Thoracic aorta (tissue), 2 donors: Measurements from ENCODE around the gene DIO3. TPM values are rescaled to one million over a fixed set of nuclear protein-coding genes. Genes with fewer than 3 reads are reported as not detected.

ENCODE experiments used
- ATAC-seq: fragments of 150-250 bp; one replicate; pipeline ENCODE4 v1.8.0; 2017; ENCODE audit warnings: low read depth; ENCODE audit not compliant: insufficient number of reproducible peaks, low FRiP score
- DNase-seq: peaks from one replicate; pipeline ENCODE4 v3.0.0-alpha.2; 2020; ENCODE audit warnings: low spot score
- H3K27ac ChIP-seq, 2 donors: fragments of 200-600 bp; sonication (generic); 1 replicate in 1 of 2; 2 replicates in 1 of 2; pipeline ENCODE4 v1.5.1; 2016; ENCODE audit warnings: mild to moderate bottlenecking in 2 of 2, moderate library complexity in 2 of 2
- H3K27me3 ChIP-seq: fragments of 200-600 bp; sonication (generic); replicated peaks from 2 replicates; pipeline ENCODE4 v1.6.0; 2016; ENCODE audit warnings: mild to moderate bottlenecking; ENCODE audit not compliant: insufficient read depth
- H3K36me3 ChIP-seq: fragments of 200-600 bp; sonication (generic); one replicate; pipeline ENCODE4 v1.5.1; 2016
- H3K4me1 ChIP-seq, 2 donors: fragments of 200-600 bp; sonication (generic); 1 replicate in 1 of 2; 2 replicates in 1 of 2; pipeline versions ENCODE4 v1.5.1 to v1.6.0; 2016; ENCODE audit warnings: low read depth in 2 of 2, mild to moderate bottlenecking in 1 of 2; ENCODE audit not compliant: control insufficient read depth in 1 of 2
- H3K4me3 ChIP-seq: fragments of 200-600 bp; sonication (generic); 2 replicates; pipeline ENCODE4 v1.5.1; 2016; ENCODE audit warnings: mild to moderate bottlenecking
- H3K9me3 ChIP-seq: fragments of 200-600 bp; sonication (generic); 2 replicates; pipeline ENCODE4 v1.5.1; 2016
- total RNA-seq, 2 donors: library from RNA; depleted of rRNA; stranded (reverse); fragments of >200 nt; gene quantifications; one replicate each; pipeline versions ENCODE4 v1.1.0 to v1.2.3, GENCODE V29; 2016
- TF ChIP-seq, protein P1 (sequence below): fragments of 200-600 bp; sonication (generic); IDR thresholded peaks from one replicate; pipeline ENCODE4 v1.5.1; 2019; ENCODE audit warnings: antibody characterized with exemption

The DIO3 gene
- total RNA-seq, 2 donors from 2014 or later, result 0.41 to 0.78 TPM

DNA sequence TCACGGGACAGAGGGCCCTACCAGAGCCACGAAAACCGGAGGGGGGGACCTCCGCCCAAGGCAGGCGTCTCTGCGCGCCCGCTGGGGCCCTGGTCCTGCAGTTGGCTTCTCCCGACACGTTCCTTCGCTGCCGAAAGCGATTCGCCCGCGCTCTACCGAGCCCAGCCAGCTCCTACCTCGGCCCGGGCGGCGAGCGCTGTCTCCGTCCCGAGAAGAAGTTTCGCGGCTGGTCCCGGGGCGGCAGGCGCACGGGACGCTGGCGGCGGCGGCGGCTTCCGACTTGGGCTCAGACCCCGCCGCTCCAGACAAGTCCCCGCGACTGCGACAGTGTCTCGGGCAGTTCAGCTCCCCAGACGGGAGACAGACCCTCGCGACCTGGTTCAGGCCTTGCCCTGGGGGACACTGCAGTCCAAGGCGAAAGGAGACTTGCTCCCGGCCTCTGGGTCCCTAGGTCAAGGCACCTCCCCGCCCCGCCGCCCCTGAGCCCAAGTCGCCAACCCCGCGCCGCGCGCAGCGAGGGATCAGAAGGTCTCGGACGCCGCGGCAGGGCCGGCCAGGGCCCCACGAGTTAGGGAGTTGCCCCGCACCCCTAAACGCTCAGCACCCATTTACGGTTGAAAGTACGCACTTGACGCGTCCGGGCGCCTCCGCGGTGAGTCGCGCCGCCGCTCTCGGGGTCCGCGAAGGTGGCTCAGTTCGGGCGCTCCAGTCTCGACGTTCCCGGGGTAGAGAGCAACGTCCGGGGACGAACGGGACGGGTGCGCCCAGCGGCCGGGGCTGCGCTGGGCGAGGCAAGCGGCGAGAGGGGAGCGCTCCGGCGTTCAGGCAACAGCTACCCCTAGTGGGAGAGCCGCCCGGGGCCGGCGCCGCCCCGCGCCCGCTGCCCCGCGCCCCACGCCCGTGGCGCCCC lies 1.4 kb upstream of the DIO3 start:
- Histone ChIP-seq H3K27ac (no peak overlapping the region), H3K4me3 (peak overlapping the region; percentile 57), H3K36me3 (no peaks in the 10 kb centered on the region), H3K4me1 (no peaks in the 10 kb centered on the region), H3K9me3 (peaks cover 8% of the 10 kb centered on the region), H3K27me3 (no peaks in the 10 kb centered on the region)
- TF ChIP-seq, protein P1, sequence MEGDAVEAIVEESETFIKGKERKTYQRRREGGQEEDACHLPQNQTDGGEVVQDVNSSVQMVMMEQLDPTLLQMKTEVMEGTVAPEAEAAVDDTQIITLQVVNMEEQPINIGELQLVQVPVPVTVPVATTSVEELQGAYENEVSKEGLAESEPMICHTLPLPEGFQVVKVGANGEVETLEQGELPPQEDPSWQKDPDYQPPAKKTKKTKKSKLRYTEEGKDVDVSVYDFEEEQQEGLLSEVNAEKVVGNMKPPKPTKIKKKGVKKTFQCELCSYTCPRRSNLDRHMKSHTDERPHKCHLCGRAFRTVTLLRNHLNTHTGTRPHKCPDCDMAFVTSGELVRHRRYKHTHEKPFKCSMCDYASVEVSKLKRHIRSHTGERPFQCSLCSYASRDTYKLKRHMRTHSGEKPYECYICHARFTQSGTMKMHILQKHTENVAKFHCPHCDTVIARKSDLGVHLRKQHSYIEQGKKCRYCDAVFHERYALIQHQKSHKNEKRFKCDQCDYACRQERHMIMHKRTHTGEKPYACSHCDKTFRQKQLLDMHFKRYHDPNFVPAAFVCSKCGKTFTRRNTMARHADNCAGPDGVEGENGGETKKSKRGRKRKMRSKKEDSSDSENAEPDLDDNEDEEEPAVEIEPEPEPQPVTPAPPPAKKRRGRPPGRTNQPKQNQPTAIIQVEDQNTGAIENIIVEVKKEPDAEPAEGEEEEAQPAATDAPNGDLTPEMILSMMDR, result no peak
- ATAC-seq (no peak), DNase-seq (no peak)

DNA sequence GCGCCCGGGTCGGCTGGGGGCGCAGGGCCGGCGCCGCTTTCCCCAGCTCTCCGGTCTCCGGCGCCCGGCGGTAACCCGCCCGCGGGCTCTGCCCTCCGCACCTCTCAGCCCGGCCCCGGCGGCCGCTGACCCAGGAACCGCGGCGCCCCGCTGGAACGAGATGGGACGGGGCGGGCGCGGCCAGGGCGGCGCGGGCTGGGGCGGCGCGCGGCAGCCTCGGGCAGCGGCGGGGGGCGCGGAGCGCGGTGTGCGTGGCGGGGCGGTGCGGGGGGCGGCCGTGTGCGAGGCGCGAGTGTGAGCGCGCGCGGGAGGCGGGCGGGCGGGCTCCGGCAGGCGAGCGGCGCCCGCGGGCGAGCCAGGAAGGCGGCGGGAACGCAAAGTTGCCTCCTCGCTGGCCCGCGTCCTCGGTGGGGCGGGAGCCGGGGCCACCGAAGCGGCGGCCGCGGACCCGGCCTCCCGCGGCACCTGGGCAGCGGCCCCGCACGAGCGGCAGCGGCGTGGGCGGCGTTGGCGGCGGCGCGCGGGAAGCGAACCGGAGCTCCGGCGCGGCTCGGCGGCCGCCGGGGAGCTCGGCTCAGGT lies 671 bp upstream of the DIO3 start:
- Histone ChIP-seq H3K4me1 (no peaks in the 10 kb centered on the region), H3K9me3 (peaks cover 8% of the 10 kb centered on the region), H3K4me3 (no peak overlapping the region), H3K27me3 (no peaks in the 10 kb centered on the region), H3K36me3 (no peaks in the 10 kb centered on the region), H3K27ac (no peak overlapping the region)
- ATAC-seq (no peak), DNase-seq (no peak)
- TF ChIP-seq, protein P1, result no peak

DNA sequence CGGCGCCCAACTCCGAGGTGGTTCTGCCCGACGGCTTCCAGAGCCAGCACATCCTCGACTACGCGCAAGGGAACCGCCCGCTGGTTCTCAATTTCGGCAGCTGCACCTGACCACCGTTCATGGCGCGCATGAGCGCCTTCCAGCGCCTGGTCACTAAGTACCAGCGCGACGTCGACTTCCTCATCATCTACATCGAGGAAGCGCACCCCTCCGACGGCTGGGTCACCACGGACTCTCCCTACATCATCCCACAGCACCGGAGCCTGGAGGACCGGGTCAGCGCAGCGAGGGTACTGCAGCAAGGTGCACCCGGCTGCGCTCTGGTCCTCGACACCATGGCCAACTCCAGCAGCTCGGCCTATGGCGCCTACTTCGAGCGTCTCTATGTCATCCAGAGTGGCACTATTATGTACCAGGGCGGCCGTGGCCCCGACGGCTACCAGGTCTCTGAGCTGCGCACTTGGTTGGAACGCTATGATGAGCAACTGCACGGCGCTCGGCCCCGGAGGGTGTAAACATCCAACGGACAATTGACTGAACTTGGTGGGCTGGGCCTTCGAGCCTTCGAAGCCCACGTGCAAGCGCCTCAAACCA lies 699 bp downstream of the DIO3 start:
- Histone ChIP-seq H3K27ac (no peak overlapping the region), H3K36me3 (no peaks in the 10 kb centered on the region), H3K9me3 (peaks cover 8% of the 10 kb centered on the region), H3K27me3 (no peaks in the 10 kb centered on the region), H3K4me1 (no peaks in the 10 kb centered on the region), H3K4me3 (no peak overlapping the region)
- DNase-seq (no peak), ATAC-seq (no peak)
- TF ChIP-seq, protein P1, result no peak

DNA sequence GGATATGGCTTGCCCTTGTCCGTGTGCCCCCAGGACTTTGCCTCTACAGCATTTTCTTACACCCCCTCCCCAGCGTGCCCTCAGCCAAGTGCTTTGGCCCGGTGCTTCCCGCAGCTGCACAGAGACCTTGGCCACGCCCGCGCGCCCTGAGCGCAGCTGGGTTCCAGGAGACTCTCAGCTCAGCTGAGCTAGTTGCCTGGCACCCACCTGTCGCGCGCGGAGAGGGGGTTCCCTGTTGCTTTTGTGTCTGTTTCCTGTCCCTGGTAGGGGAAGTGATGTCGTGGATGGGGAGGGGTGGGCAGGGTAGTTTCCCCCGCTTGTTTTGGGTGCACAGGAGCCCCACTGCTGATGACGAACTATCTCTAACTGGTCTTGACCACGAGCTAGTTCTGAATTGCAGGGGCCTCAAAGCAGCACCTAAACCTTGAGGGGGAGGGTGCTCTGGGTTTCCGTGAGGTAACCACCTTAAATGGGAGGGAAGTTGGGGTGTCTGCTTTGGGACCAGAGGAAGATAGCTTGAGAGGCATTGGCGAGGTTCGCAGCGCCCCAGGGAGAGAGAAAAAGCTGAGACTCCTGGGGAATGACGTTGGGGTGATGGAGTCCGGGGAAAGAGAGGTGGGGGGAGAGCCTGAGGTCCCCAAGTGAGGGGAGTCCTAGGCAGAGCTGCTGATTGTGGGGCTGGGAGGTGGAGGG lies 1.5 kb downstream of the DIO3 start:
- no peak for ATAC-seq
- H3K4me3 ChIP-seq, result no peak overlapping the region
- no peaks in the 10 kb centered on the region for H3K27me3 ChIP-seq

More for the DNA sequence above, 1.5 kb downstream of the DIO3 start:
- Histone ChIP-seq H3K9me3 (peaks cover 8% of the 10 kb centered on the region), H3K36me3 (no peaks in the 10 kb centered on the region), H3K4me1 (no peaks in the 10 kb centered on the region), H3K27ac (no peak overlapping the region)
- TF ChIP-seq, protein P1, result no peak
- no peak for DNase-seq
